ENCODE data around the gene LRRK1.

Gene LRRK1

GRCh38 chr15:101049282-101049681, 130.1 kb downstream of the LRRK1 start:
- no peak for DNase-seq (ENCODE audit: low spot score)
- in situ Hi-C loops (cut with MboI; ENCODE audit: low sequenced_read_pairs, unreplicated experiment), result no loop called here
- no peak for TF ChIP-seq CTCF (IDR thresholded peaks at IDR 0.05; ENCODE audit: borderline replicate concordance, control extremely low read depth, extremely low read depth, insufficient read depth, missing control alignments)

GRCh38 chr15:101049856-101050622, 130.9 kb downstream of the LRRK1 start:
- no peak for DNase-seq (ENCODE audit: low spot score)
- in situ Hi-C loops (cut with MboI; ENCODE audit: low sequenced_read_pairs, unreplicated experiment), result no loop called here
- no peak for TF ChIP-seq CTCF (IDR thresholded peaks at IDR 0.05; ENCODE audit: borderline replicate concordance, control extremely low read depth, extremely low read depth, insufficient read depth, missing control alignments)

DNA sequence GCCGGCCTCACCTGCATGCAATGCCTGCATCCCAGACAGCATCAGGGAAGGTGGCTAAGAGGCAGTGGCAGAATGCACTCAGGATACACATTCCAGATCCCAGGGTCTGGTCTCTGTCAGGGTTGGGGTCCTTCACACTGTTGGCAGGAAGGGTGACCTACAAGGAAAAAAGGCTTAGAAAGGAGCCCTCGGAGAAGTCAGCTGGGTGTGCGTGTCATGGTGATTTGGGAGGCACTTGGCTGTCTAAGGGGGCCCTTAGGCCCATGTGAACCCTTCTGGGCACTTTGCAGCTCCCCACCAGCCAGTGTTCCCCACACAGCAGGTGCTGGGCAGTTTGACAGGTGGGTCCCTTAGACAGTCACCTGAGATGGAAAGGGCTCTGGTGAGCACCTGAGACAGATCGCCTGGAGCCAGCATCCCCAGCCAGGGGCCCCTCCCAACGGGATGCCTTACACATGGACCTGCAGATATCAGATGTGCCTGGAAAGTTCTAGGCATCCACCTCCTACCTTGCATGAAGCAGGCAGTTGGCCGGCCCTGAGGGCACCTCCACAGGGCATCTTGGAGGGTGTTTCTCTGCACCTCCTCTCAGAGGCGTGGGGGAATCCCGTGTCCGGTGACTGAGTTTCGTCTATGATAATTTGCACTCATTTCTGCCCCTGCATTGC, 131.6 kb downstream of the LRRK1 start:
- no peak for DNase-seq (ENCODE audit: low spot score)
- in situ Hi-C loops (cut with MboI; ENCODE audit: low sequenced_read_pairs, unreplicated experiment), result no loop called here
- no peak for TF ChIP-seq CTCF (IDR thresholded peaks at IDR 0.05; ENCODE audit: borderline replicate concordance, control extremely low read depth, extremely low read depth, insufficient read depth, missing control alignments)

GRCh38 chr15:101051291-101052030, 132.3 kb downstream of the LRRK1 start:
- no peak for DNase-seq (ENCODE audit: low spot score)
- in situ Hi-C loops (cut with MboI; ENCODE audit: low sequenced_read_pairs, unreplicated experiment), result no loop called here
- TF ChIP-seq CTCF (IDR thresholded peaks at IDR 0.05; ENCODE audit: borderline replicate concordance, control extremely low read depth, extremely low read depth, insufficient read depth, missing control alignments), result no peak

- no peak for DNase-seq (ENCODE audit: low spot score)
- TF ChIP-seq CTCF (IDR thresholded peaks at IDR 0.05; ENCODE audit: borderline replicate concordance, control extremely low read depth, extremely low read depth, insufficient read depth, missing control alignments), result no peak
- in situ Hi-C loops (cut with MboI; ENCODE audit: low sequenced_read_pairs, unreplicated experiment), result no loop called here
These were observed 133.0 kb downstream of the LRRK1 start for GRCh38 chr15:101052031-101052620.

GRCh38 chr15:101052681-101053121, 133.5 kb downstream of the LRRK1 start:
- no peak for TF ChIP-seq CTCF (IDR thresholded peaks at IDR 0.05; ENCODE audit: borderline replicate concordance, control extremely low read depth, extremely low read depth, insufficient read depth, missing control alignments)
- no peak for DNase-seq (ENCODE audit: low spot score)
- in situ Hi-C loops (cut with MboI; ENCODE audit: low sequenced_read_pairs, unreplicated experiment), result no loop called here

Measured in GM13976 (cell line).